GM23248 (cell line): ENCODE results near the gene ZNRF2.

Experiments used
- EZH2 ChIP-seq: fragments of 200-600 bp; sonication (generic); IDR thresholded peaks from 2 replicates; pipeline ENCODE4 v1.6.1; 2018; ENCODE audit warnings: antibody characterized with exemption, mild to moderate bottlenecking; ENCODE audit not compliant: insufficient read depth, poor library complexity, severe bottlenecking
- EZH2phosphoT487 ChIP-seq: fragments of 200-600 bp; sonication (generic); IDR thresholded peaks from 2 replicates; pipeline ENCODE4 v1.6.1; 2018; ENCODE audit warnings: antibody characterized with exemption, moderate library complexity, mild to moderate bottlenecking, low read depth; ENCODE audit not compliant: insufficient read depth

DNA sequence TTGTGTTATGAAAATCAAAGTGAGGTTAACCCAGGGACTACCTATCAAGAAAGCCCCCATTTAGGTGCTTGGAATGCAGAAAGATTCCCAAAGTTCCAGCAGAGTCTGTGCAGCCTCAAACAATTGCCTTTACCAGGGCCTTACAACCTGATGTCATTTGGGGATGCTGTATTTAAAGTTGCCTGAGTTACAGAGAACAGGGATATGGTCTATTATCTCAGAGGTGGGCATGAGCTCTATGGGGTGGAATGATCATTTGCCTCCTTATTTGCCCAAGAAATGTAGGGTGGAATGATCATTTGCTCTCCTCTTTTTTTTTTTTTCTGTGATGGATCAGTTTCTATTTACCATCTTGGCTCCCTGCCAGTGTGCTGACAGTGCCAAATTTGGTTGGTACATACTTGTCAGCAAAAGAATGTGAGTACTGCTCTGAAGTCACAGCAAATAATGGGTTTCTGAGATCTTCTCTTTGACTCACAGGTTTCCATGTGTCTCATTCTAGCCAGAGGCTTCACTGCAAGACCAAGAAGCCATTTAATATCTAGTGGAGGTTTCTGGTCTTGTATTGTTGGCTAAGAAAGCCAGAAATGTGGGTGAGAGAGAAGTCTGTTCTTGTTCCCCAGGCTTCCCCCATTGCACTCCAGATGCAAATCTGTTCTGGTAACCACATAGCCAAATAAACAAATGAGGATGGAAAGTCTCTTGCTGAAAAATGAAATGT is 45.5 kb upstream of the ZNRF2 start:
- no peak for TF ChIP-seq EZH2phosphoT487
- no peak for TF ChIP-seq EZH2
